CD4-positive, alpha-beta T cell treated with Interleukin-10 for 1 hour (primary cell): ENCODE data around the gene TNRC6A.
"Not testable (repeated sequence)": the region's sequence is repeated elsewhere in the genome, so short reads cannot be mapped to it uniquely, and the experiment has no call there.

ENCODE experiments used
- DNase-seq: peaks from one replicate; pipeline ENCODE4 v3.0.0-alpha.2; 2020

Gene TNRC6A

GRCh38 chr16:24761526-24761925, 32.1 kb downstream of the TNRC6A start:
- no peak for DNase-seq

- no peak for DNase-seq
Measured at GRCh38 chr16:24764916-24765315, 35.5 kb downstream of the TNRC6A start.

- DNase-seq = no peak
Measured at GRCh38 chr16:24766057-24766456, 36.6 kb downstream of the TNRC6A start.

- no peak for DNase-seq
Measured at GRCh38 chr16:24769806-24770205, 40.4 kb downstream of the TNRC6A start.

GRCh38 chr16:24771132-24771778, 41.8 kb downstream of the TNRC6A start:
- DNase-seq = no peak

- no peak for DNase-seq
Measured at GRCh38 chr16:24771779-24772157, 42.3 kb downstream of the TNRC6A start.

- no peak for DNase-seq
Measured at GRCh38 chr16:24773771-24774427, 44.4 kb downstream of the TNRC6A start.

- no peak for DNase-seq
Measured at GRCh38 chr16:24774510-24774909, 45.1 kb downstream of the TNRC6A start.

GRCh38 chr16:24775455-24775854, 46.0 kb downstream of the TNRC6A start:
- DNase-seq = no peak

- DNase-seq = no peak
Measured at GRCh38 chr16:24776501-24777220, 47.2 kb downstream of the TNRC6A start.

- no peak for DNase-seq
Measured at GRCh38 chr16:24778671-24779070, 49.2 kb downstream of the TNRC6A start.

- DNase-seq = no peak
Measured at GRCh38 chr16:24781256-24781655, 51.8 kb downstream of the TNRC6A start.

- no peak for DNase-seq
Measured at GRCh38 chr16:24784121-24784520, 54.7 kb downstream of the TNRC6A start.

GRCh38 chr16:24789881-24790280, 60.4 kb downstream of the TNRC6A start:
- no peak for DNase-seq

- DNase-seq = no peak
Measured at GRCh38 chr16:24800586-24800985, 71.1 kb downstream of the TNRC6A start.

GRCh38 chr16:24801761-24802302, 72.4 kb downstream of the TNRC6A start:
- DNase-seq = no peak

GRCh38 chr16:24805484-24805883, 76.0 kb downstream of the TNRC6A start:
- DNase-seq = no peak

- no peak for DNase-seq
Measured at GRCh38 chr16:24807301-24807700, 77.8 kb downstream of the TNRC6A start.

- no peak for DNase-seq
Measured at GRCh38 chr16:24810951-24811843, 81.7 kb downstream of the TNRC6A start.

GRCh38 chr16:24812813-24813212, 83.4 kb downstream of the TNRC6A start:
- DNase-seq = not testable (repeated sequence)

GRCh38 chr16:24815021-24815420, 85.6 kb downstream of the TNRC6A start:
- DNase-seq = no peak

- DNase-seq = no peak
Measured at GRCh38 chr16:24816688-24817087, 87.2 kb downstream of the TNRC6A start.
